ENCODE measurements around the gene AEBP2. TPM values are rescaled to one million over a fixed set of nuclear protein-coding genes. Genes with fewer than 3 reads are reported as not detected.

Gene AEBP2
- polyA plus RNA-seq, 1 donor (not counting 4 experiments of a cell fraction or from before 2014, with no cell fraction given): 19.6 TPM

DNA sequence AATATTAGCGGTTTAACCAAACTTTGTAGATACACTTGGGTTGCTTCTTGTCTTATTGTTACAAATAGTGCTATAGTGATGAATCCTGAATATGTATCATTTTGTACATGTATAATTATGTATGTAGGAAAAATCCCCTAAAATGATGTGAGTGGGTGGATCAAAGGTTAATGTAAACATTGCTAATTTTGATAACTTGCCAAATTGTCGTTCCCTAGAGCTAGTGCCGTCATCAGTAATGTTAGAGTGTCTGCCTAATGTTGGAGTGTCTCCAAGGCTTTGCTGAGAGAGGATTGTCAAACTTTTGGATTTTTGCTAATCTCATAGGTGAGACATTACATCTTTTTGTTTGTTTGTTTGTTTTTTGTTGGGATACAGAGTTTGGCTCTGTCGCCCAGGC, 44.4 kb downstream of the AEBP2 start:
- DNase-seq (ENCODE audit: low read depth, low spot score) (peak; percentile 25), FAIRE-seq (peak; percentile 77)
- dilution Hi-C loops (cut with MboI; ENCODE audit: extremely low pct_ligation_motif_present, low sequenced_read_pairs): no loop called here
- Histone ChIP-seq H3K9ac (ENCODE audit: control insufficient read depth, extremely low read depth, insufficient read depth, low read length) (peak overlapping the region; percentile 77), H3K4me3 (ENCODE audit: control insufficient read depth in 2 of 3, extremely low read depth in 1 of 3, insufficient read depth in 2 of 3, low read depth in 1 of 3, low read length in 3 of 3) (peak overlapping the region in 1 of 3 experiments; percentile 54), H2AFZ (ENCODE audit: control insufficient read depth, low read length) (no peak overlapping the region), H3K4me1 (ENCODE audit: control insufficient read depth, extremely low read depth, insufficient read depth, low read length) (peaks cover 23% of the 10 kb centered on the region), H3K79me2 (ENCODE audit: control insufficient read depth, insufficient read depth, low read length) (peaks cover 82% of the 10 kb centered on the region), H4K20me1 (ENCODE audit: control insufficient read depth, extremely low read depth, insufficient read depth, low read length) (peaks cover 6% of the 10 kb centered on the region), H3K27me3 (ENCODE audit: control insufficient read depth, extremely low read depth, insufficient read depth, low read length) (no peaks in the 10 kb centered on the region), H3K36me3 (ENCODE audit: control insufficient read depth in 2 of 2, extremely low read depth in 1 of 2, insufficient read depth in 2 of 2, low read length in 2 of 2) (no peaks in the 10 kb centered on the region), H3K4me2 (ENCODE audit: control insufficient read depth, extremely low read depth, insufficient read depth, low read depth, low read length) (peak overlapping the region; percentile 94), H3K27ac (ENCODE audit: control insufficient read depth, insufficient read depth, low read length) (peak overlapping the region; percentile 91), H3K9me1 (ENCODE audit: control insufficient read depth, extremely low read depth, insufficient read depth, low read length) (peaks cover 5% of the 10 kb centered on the region), H3K9me3 (ENCODE audit: control insufficient read depth, low read depth, low read length) (no peaks in the 10 kb centered on the region)
- TF ChIP-seq EZH2 (IDR thresholded peaks at IDR 0.05; ENCODE audit: low read length): no peak
- no peak for TF ChIP-seq CTCF (optimal IDR thresholded peaks at IDR 0.05 in 1 of 3, IDR thresholded peaks at IDR 0.05 in 1 of 3, conservative IDR thresholded peaks at IDR 0.05 in 1 of 3; ENCODE audit: extremely low read depth in 1 of 3, insufficient read depth in 2 of 3, low read length in 3 of 3)

GRCh38 chr12:19484738-19485137, 45.4 kb downstream of the AEBP2 start:
- H3K36me3 ChIP-seq (ENCODE audit: control insufficient read depth in 2 of 2, extremely low read depth in 1 of 2, insufficient read depth in 2 of 2, low read length in 2 of 2): no peaks in the 10 kb centered on the region
- no peak for TF ChIP-seq EZH2 (IDR thresholded peaks at IDR 0.05; ENCODE audit: low read length)
- no peak for TF ChIP-seq CTCF (optimal IDR thresholded peaks at IDR 0.05 in 1 of 3, IDR thresholded peaks at IDR 0.05 in 1 of 3, conservative IDR thresholded peaks at IDR 0.05 in 1 of 3; ENCODE audit: extremely low read depth in 1 of 3, insufficient read depth in 2 of 3, low read length in 3 of 3)
- DNase-seq (ENCODE audit: low read depth, low spot score) (no peak), FAIRE-seq (no peak)
- H3K4me1 ChIP-seq (ENCODE audit: control insufficient read depth, extremely low read depth, insufficient read depth, low read length): peaks cover 23% of the 10 kb centered on the region
- no peaks in the 10 kb centered on the region for H3K27me3 ChIP-seq (ENCODE audit: control insufficient read depth, extremely low read depth, insufficient read depth, low read length)
- H2AFZ ChIP-seq (ENCODE audit: control insufficient read depth, low read length): no peak overlapping the region
- H3K4me2 ChIP-seq (ENCODE audit: control insufficient read depth, extremely low read depth, insufficient read depth, low read depth, low read length): no peak overlapping the region
- peaks cover 4% of the 10 kb centered on the region for H3K9me1 ChIP-seq (ENCODE audit: control insufficient read depth, extremely low read depth, insufficient read depth, low read length)
- H3K27ac ChIP-seq (ENCODE audit: control insufficient read depth, insufficient read depth, low read length): no peak overlapping the region
- H3K9ac ChIP-seq (ENCODE audit: control insufficient read depth, extremely low read depth, insufficient read depth, low read length): no peak overlapping the region
- no peaks in the 10 kb centered on the region for H3K9me3 ChIP-seq (ENCODE audit: control insufficient read depth, low read depth, low read length)
- H3K4me3 ChIP-seq (ENCODE audit: control insufficient read depth in 2 of 3, extremely low read depth in 1 of 3, insufficient read depth in 2 of 3, low read depth in 1 of 3, low read length in 3 of 3): no peak overlapping the region
- peaks cover 83% of the 10 kb centered on the region for H3K79me2 ChIP-seq (ENCODE audit: control insufficient read depth, insufficient read depth, low read length)
- dilution Hi-C loops (cut with MboI; ENCODE audit: extremely low pct_ligation_motif_present, low sequenced_read_pairs): no loop called here
- peaks cover 6% of the 10 kb centered on the region for H4K20me1 ChIP-seq (ENCODE audit: control insufficient read depth, extremely low read depth, insufficient read depth, low read length)
